ENCODE results near the gene FIGN. TPM values are rescaled to one million over a fixed set of nuclear protein-coding genes. Genes with fewer than 3 reads are reported as not detected.

The FIGN gene
- total and polyA plus RNA-seq, 2 donors (not counting 3 experiments of a cell fraction or from before 2014, with no cell fraction given): 1.8 to 8.1 TPM

DNA sequence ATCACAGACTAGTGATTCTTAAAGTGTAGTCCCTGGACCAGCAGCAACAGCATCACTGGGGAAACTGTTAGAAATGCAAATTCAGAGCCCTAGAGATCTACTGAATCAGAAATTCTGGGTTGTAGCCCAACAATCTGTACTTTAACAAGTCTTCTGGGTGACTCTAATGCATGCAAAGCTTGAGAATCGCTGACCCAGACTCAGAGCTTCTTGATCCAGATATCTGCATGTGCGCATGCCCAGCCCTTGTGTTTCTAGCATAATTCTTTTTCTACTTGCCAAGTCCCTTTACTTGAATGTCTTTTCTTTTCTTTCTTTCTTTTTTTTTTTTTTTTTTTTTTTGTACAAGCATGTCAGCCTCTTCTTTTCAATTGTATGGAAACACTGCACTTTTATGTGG lies 60.4 kb downstream of the FIGN start:
- Histone ChIP-seq H3K27ac (ENCODE audit: insufficient read depth, low read depth, low read length) (no peak overlapping the region), H3K9ac (replicated peaks; ENCODE audit: extremely low read depth, insufficient read depth, low read length) (no peak overlapping the region), H3K4me3 (replicated peaks in 1 of 3; ENCODE audit: insufficient read depth in 1 of 3, low read depth in 1 of 3, low read length in 3 of 3) (no peak overlapping the region), H3K9me1 (replicated peaks; ENCODE audit: control insufficient read depth, extremely low read depth, insufficient read depth, low read length) (peaks cover 2% of the 10 kb centered on the region), H3K79me2 (ENCODE audit: control insufficient read depth, insufficient read depth, low read length) (no peaks in the 10 kb centered on the region), H3K27me3 (ENCODE audit: control insufficient read depth in 2 of 2, insufficient read depth in 2 of 2, low read length in 2 of 2) (no peaks in the 10 kb centered on the region), H3K9me3 (replicated peaks; ENCODE audit: control insufficient read depth, insufficient read depth, low read length) (no peaks in the 10 kb centered on the region), H3K4me2 (ENCODE audit: insufficient read depth, low read length) (no peak overlapping the region), H2AFZ (ENCODE audit: low read depth, low read length) (no peak overlapping the region), H4K20me1 (replicated peaks; ENCODE audit: control insufficient read depth, extremely low read depth, insufficient read depth, low read length) (no peaks in the 10 kb centered on the region), H3K4me1 (ENCODE audit: control insufficient read depth, extremely low read depth, insufficient read depth, low read length) (no peaks in the 10 kb centered on the region), H3K36me3 (ENCODE audit: control insufficient read depth in 2 of 2, extremely low read depth in 1 of 2, insufficient read depth in 2 of 2, low read length in 2 of 2) (no peaks in the 10 kb centered on the region)
- intact Hi-C loops (cut with micrococcal nuclease) (no loop called here), dilution Hi-C loops (cut with MboI; ENCODE audit: extremely low pct_ligation_motif_present, low sequenced_read_pairs) (no loop called here)
- no TSS peak for BruUV-seq (replicated peaks)
- DNase-seq (ENCODE audit: low read depth, low spot score) (no peak), FAIRE-seq (no peak)
- ChIA-PET POLR2A (no interaction called here), CTCF (interaction anchor here (0.6 kb wide), 1 partner anchor 1944 kb away, joined by 3 read pairs; no protein-coding TSS in a partner anchor)
- TF ChIP-seq JUN (IDR thresholded peaks at IDR 0.05; ENCODE audit: borderline replicate concordance, insufficient read depth, insufficient read length, low read depth) (no peak), MYC (IDR thresholded peaks at IDR 0.05; ENCODE audit: low read depth, low read length) (no peak), EZH2 (IDR thresholded peaks at IDR 0.05; ENCODE audit: borderline replicate concordance, low read depth, low read length, severe bottlenecking) (no peak), FOS (IDR thresholded peaks at IDR 0.05; ENCODE audit: borderline replicate concordance, insufficient read depth, low read length) (no peak)

DNA sequence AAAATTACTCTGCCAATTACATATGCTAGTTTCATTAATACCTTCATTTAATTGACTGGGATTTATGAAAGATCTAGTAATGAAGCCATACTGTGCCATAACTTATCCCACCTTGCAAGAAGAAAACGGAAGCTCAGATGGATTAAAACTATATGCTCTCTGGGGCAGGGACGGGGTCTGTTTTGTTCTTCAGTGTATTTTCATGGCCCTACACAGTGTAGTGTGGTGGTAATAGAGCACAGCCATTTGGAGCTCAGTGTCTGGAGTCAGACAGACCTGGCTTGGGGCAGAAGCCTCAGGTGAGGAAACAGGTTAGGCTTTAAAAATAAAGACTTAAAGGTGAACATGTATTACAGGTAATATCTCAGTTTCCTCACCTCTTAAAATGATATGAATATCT lies 62.3 kb downstream of the FIGN start:
- Histone ChIP-seq H3K4me3 (replicated peaks in 1 of 3; ENCODE audit: insufficient read depth in 1 of 3, low read depth in 1 of 3, low read length in 3 of 3) (no peak overlapping the region), H3K36me3 (ENCODE audit: control insufficient read depth in 2 of 2, extremely low read depth in 1 of 2, insufficient read depth in 2 of 2, low read length in 2 of 2) (no peaks in the 10 kb centered on the region), H2AFZ (ENCODE audit: low read depth, low read length) (no peak overlapping the region), H3K4me1 (ENCODE audit: control insufficient read depth, extremely low read depth, insufficient read depth, low read length) (no peaks in the 10 kb centered on the region), H3K9me3 (replicated peaks; ENCODE audit: control insufficient read depth, insufficient read depth, low read length) (no peaks in the 10 kb centered on the region), H3K27ac (ENCODE audit: insufficient read depth, low read depth, low read length) (no peak overlapping the region), H3K9ac (replicated peaks; ENCODE audit: extremely low read depth, insufficient read depth, low read length) (no peak overlapping the region), H4K20me1 (replicated peaks; ENCODE audit: control insufficient read depth, extremely low read depth, insufficient read depth, low read length) (no peaks in the 10 kb centered on the region), H3K9me1 (replicated peaks; ENCODE audit: control insufficient read depth, extremely low read depth, insufficient read depth, low read length) (peaks cover 2% of the 10 kb centered on the region), H3K4me2 (ENCODE audit: insufficient read depth, low read length) (no peak overlapping the region), H3K79me2 (ENCODE audit: control insufficient read depth, insufficient read depth, low read length) (no peaks in the 10 kb centered on the region), H3K27me3 (ENCODE audit: control insufficient read depth in 2 of 2, insufficient read depth in 2 of 2, low read length in 2 of 2) (no peaks in the 10 kb centered on the region)
- no TSS peak for BruUV-seq (replicated peaks)
- intact Hi-C loops (cut with micrococcal nuclease): no loop called here
- CTCF ChIA-PET: interaction anchor here (1.1 to 1.8 kb wide), 5 partner anchors 9 to 26 kb away, joined by 3 to 9 read pairs (median 5); no protein-coding TSS in a partner anchor
- dilution Hi-C loops (cut with MboI; ENCODE audit: extremely low pct_ligation_motif_present, low sequenced_read_pairs): no loop called here
- FAIRE-seq: no peak
- no peak for TF ChIP-seq MYC (IDR thresholded peaks at IDR 0.05; ENCODE audit: low read depth, low read length)
- TF ChIP-seq MAX (IDR thresholded peaks at IDR 0.05; ENCODE audit: insufficient read depth, insufficient read length): no peak
- no peak for TF ChIP-seq FOS (IDR thresholded peaks at IDR 0.05; ENCODE audit: borderline replicate concordance, insufficient read depth, low read length)
- no peak for TF ChIP-seq JUN (IDR thresholded peaks at IDR 0.05; ENCODE audit: borderline replicate concordance, insufficient read depth, insufficient read length, low read depth)
- TF ChIP-seq POLR2AphosphoS5 (IDR thresholded peaks at IDR 0.05; ENCODE audit: insufficient read depth, low read depth, low read length): no peak
- no peak for DNase-seq (ENCODE audit: low read depth, low spot score)
- POLR2A ChIA-PET: no interaction called here
